ENCODE data around the gene TRAF3IP1. TPM values are rescaled to one million over a fixed set of nuclear protein-coding genes. Genes with fewer than 3 reads are reported as not detected.

Gene TRAF3IP1
- total RNA-seq, 1 experiment from 2014 or later: 7.0 TPM

DNA sequence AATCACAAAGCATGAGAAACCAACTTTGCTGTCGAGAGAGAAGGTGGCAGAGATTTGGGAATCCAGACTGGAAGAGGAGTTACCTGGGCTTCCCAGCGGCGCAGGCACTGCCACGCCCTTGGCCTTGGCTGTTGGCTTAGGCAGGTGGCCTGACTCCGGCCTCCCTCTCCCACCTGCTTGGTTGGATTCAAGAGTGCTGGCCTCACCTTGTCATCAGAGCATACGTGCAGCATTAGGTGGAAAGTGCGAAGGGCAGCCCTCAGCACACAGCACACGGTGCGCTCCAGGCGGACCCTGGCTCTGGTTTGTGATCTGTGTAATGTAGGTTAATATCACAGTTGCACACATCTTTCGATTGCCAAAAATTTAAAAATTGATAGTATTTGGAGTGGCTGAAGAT, 87.2 kb downstream of the TRAF3IP1 start:
- DNase-seq (ENCODE audit: low read depth): no peak

DNA sequence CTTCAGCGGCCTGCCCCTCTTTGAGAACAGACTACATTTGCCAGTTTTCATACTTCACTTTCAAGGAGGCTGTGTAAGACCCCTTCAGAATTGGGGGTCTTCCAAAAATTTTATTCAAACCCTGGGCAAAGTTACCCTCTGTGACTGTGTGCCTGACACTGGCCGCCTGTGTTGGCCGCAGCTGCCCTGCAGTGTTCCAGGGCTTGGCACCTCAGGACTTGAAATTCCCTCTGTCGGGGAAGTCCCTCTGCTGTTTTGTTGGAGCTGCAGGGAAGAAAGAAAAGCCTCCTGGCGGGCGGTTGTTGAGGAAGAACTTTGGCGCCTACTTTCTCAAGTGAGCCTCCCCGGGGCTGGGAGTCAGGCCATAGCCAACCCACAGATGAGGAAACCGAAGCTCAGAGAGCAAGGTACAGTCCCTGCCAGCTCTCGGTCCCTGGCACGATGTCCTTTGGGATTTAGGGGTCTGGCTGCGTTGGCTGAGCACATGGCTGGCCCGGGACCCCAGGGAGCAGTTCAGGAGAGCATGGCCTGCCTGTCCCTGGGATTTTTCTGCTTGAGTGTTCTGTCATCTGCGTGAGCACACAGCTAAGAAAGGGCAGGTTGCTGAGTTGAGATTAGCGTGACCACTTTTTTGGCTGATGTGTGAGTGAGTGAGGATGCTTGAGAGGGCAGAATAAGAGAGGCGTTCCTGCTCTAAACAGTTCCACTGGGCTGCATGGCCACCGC, 88.5 kb downstream of the TRAF3IP1 start:
- DNase-seq (ENCODE audit: low read depth): no peak

DNA sequence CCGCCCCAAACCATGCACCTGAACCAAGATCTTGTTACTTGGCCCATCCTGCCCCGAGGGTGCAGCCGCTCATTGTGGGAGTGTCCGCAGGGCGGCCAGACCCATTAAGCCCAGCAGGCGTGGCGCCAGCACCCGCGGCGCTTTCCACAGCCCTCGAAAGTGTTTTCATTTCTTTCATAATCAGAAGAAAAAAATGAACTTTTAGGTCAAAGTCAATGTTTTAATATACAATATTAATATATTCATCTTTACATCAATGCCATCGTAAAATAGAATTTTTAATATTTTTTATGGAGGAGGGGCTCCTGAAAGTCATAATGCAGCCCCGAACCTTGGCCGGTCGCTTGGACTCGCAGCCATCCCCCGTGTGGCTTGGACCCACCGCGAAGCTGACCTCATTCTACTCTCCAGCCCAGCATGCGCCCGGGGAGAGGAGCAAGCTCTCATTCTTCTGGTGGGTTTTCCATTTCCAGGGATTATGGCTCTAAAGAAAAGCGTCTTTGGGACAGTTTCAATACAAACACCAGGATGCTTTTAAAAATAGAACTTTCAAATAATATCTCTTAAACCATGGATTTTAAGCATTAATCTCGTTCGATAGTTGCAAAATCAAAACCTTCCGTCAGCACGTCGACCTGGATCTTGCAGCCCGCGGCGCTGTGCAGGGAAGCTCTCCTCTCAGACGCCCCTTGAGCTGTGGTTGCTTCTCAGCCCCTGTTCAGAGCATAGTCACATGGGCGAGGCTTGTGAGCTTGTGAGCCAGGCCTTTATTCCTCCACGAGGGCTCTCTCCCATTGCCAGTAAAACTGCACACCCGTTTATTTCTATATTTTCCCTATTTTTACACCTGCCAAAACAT, 89.3 kb downstream of the TRAF3IP1 start:
- no peak for DNase-seq (ENCODE audit: low read depth)

DNA sequence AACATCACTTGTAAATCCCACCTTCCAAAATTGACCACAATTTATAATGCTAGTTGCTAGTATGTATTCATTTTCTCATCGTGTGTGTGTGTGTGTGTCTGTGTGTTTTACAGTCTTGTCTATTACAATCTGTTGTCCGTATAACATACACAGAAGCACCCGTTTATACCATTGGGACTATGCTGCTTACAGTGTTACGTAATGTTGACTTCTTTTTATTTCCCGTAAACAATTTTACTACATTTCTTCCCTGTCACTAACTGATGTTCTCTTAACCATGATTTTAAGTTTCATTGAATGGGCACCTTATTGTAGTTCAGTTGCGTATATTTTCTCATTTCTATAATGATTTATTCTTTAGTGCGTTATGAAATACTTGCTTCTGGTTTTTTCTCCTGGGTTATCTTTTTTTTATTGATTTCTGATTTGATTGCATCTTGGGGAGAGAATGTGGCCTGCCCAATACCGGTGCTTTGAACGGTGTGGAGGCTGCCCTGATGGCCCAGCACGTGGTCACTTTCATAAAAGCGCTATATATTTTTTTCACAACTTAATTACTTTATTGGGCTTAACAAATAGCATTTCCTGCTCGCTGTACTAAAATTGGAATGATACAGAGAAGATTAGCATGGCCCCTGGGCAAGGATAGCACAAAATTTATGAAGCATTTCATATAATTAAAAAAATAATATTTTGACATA, 91.9 kb downstream of the TRAF3IP1 start:
- no peak for DNase-seq (ENCODE audit: low read depth)

DNA sequence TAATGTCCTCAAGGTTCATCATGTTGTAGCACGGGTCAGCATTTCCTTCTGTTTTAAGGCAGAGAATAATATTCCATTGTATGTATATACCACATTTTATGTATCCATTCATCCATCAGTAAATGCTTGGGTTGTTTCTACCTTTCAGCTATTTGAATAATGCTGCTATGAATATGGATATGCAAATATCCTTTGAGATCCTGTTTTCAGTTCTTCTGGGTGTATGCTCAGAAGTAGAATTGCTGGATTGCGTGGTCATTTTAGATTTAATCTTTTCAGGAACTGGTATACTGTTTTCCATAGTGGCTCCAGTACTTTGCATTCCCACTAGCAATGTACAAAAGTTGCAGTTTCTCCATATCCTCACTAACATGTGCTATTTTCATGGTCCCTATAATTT, 93.0 kb downstream of the TRAF3IP1 start:
- DNase-seq (ENCODE audit: low read depth): no peak

DNA sequence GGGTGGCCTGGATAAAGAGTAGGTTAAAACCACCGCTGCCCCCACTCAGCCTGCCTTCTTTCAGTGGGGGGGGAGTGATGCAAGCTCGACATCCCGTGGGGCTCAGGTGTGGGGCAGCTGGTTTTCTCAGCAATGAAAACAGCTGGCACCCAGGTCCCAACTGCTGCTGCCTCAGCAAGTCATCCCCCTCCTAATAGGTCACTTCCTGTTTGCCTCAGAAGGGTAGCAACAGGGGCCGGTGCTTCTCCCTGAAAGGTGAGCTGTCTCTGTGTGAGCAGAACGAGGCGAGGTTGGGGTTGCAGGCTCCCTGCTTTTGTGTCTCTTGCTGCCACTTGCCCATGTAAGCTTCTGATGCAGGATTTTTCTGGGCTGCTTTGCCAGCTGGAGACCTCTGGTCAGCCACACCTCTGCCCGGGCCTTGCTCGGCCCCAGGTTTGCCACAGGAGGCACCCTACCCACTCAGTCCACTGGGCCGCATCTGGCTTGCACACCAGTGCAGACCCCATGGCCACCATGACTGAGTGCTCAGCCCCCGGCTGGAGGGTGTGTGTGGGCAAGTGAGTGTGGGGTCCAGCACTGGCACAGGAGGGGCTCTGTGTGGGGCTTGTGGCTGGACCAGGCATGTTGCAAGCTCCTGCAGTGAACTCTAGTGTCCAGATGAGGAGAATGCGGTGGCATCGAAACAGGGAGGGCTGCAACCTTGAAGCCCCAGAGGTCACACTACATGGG, 94.9 kb downstream of the TRAF3IP1 start:
- no peak for DNase-seq (ENCODE audit: low read depth)

DNA sequence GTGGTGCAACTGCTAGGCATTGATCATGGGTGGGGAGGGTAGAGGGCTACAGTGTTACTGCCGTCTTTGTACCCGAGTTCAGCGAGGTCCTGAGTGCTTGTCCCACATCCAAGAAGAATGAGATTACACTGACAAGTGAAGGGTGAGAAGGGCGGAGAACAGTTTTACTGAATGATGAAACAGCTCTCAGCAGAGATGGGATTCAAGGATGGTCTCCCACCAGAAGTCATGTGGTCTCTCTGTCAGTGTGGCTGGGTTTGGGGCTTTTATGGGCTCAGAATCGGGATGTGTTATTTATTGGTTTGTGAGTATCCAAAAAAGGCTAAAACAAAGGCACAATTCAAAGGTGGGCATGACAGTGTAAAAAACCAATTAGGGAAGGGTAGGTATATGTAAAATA, 95.6 kb downstream of the TRAF3IP1 start:
- no peak for DNase-seq (ENCODE audit: low read depth)

DNA sequence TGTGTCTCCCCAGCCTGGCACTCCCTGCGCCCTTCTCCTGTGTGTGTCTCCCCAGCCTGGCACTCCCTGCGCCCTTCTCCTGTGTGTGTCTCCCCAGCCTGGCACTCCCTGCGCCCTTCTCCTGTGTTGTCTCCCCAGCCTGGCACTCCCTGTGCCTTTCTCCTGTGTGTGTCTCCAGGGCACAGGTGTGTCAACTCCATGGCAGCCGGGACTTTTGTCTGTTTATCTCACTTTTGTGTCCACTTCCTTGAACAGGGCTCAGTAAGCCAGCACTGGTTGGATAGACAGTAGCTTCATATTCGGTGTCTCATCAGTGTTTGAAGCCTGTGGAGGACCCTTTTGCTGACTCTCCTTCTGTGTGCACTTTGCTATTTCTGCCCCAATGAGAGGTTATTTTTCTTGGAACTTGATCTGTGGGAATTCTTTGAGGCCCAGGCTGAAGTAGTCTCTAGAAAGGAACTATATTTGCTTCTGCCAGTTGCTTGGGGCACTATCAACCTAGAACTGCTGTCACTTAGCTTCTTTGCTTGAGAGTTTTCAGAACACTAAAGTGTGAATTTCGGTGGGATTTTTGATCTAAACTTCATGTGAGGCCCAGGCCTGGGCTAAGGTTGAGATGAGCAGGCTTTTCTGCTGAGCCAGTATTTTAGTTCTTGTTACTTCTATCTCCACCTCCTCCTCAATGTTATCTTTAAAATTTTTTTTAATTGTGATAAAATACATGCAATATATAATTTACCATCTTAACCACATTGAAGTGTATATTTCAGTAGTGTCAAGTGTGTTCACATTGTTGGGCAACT, 98.1 kb downstream of the TRAF3IP1 start:
- no peak for DNase-seq (ENCODE audit: low read depth)

DNA sequence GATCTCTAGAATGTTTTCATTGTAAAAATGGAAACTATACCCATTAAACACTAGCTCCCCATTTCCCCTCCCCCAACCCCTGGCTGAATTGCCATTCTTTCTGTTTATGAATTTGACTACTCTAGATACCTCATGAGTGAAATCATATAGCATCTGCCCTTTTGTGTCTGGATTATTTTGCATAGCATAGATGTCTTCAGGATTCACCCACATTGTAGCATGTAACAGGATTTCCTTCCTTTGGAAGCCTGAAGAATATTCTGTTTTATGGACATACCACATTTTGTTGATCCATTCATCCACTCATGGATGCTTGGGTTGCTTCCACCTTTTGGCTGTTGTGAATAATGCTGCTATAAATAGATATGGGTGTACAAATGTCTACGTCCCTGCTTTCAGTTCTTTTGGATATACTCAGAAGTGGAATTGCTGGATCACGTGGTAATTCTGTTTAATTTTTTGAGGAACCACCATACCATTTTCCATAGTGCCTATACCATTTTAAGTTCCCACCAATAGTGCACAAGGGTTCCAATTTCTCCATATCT, 98.8 kb downstream of the TRAF3IP1 start:
- no peak for DNase-seq (ENCODE audit: low read depth)

DNA sequence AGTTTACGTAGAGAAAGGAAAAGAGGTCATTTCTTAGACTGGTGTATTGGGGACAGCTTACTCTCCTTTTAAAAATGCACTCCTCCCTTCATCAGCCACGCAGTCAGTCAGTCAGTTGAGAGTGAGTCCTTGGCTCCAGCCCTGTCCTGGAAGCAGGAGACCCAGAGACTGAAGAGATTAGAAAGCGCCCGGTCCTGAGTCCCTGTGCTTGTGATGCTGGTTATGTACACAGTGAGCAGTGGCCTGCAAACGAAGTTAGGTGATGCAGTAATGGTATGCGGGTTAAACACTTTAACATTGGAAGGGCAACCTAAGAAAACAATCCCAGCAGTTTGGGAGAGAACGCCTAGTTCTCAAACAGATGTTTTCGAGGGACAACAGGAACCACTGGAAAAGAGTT, 100.1 kb downstream of the TRAF3IP1 start:
- DNase-seq (ENCODE audit: low read depth): no peak

DNA sequence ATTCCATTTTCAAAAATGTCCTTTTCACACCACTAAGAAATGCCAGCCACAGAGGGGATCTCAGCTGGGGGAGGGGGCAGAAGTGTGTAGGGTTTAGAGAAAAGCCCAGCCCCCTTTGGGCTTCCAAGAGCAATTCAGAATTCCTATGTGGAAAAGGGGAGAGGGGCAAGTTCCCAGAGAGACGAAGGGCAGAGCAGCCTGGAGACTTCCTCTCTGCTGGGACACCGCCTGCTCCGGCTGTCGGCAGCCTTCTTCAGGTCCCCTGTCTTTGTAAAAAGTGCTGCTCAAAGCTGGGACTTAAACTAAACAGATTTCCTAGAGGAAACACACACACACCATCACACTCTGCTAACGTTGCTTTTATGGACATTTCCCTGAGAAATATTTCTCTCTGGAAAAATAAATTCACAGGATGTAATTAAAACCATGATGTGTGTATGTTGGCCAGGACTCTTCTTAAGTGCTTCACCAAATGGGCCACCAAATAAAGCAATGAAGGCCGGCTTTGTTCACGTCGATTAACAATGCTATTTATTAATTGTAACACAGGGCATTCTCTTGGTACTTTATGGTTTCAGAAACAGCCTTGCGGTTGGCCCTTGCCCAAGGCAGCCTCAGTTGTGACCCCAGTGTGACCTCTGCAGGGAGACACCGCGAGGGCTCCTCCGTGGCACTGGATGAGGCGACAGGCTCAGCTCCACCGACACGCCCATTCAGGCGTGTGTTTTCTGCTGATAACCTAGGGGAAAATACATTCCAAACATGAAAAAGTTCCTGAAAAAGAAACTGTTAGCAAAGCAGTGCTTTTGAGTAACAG, 100.8 kb downstream of the TRAF3IP1 start:
- DNase-seq (ENCODE audit: low read depth): no peak

DNA sequence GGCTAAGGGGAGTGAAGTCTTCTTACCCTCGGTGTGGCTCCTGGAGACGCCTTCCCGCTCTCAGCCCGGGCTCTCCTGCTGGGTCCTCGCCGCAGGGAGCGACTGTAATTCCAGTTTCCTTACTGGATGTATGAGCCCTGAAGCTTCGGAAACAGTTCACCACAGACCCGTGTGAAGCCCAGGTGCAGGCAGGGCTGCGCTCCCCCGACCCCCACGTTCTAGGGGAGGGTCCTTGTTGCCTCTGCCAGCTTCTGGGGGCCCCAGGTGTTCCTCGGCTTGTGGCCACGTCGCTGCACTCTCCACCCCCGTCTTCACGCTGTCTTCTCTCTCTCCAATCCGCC, 101.3 kb downstream of the TRAF3IP1 start:
- no peak for DNase-seq (ENCODE audit: low read depth)

DNA sequence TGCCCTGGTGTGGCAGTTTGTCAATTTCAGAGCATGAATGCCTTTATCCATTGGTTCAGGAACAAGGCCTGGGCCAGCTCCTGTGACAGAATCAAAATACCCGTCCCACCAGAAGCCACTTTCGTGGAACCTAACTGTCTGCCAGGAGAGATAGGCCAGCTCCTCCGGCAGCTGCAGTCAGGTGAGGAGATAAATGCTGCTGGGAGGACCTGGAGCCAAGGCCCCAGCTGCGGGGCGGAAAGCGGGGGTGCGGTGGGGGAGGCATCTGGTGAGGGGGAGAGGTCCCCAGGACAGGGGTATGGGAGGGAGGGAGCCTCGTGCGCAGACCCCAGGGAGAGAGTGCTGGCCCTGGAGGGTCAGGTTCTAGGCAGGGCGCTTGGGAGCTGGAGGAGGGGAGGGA, 102.0 kb downstream of the TRAF3IP1 start:
- DNase-seq (ENCODE audit: low read depth): no peak

DNA sequence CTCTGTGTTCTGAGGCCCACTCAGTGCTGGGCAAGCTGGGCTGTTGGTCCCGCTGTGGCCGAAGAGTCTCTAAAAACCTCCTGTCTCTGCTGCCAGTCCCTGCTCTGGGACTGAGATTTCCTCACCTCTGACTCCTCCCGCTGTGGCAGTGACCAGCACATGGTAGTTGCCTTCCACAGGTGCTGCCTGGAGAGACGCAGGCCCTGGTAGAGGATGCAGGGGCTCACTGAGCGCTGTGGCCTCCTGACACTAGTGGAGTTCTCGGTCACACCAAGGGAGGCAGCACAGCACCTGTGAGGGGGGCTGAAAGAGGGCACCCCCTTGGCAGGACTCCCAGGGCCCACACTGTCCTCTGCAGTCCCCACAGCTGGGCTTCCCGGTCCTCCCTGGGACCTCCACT, 102.6 kb downstream of the TRAF3IP1 start:
- DNase-seq (ENCODE audit: low read depth): no peak

DNA sequence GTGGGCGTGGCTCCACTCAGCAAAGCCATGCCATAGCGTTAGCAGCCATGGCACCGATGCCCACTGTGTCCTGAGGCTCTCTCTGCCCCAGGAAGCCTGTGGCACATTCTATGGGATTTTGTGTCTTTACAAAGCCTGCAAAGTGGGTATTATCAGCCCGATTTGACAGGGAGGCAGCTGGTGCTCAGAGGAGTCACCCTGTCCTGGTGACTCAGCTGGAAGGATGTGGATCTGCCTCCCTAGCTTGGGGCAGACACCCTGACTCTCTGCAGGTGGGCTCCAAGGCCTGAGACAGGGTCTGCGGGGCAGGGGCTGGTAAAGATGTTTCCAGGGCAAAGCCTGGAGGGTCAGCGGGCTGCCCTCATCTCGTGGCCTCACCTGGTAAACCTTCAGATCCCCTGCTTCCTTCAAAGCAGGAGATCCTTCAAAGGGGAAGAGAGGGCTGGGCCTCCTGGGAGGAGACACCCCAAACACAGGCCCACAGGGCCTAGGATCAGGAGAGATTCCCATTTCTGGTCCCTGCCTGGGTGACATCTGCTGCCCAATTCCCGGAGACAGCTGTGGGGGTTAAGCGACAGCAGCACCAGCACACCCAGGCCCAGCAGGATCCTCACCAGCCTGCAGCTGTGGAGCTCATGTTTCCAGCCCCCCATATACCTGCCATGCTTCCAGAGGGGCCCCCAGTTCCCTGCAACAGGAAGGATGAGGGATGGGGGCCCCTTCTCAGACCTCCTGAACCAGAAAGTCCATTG, 103.4 kb downstream of the TRAF3IP1 start:
- peak; percentile 69 for DNase-seq (ENCODE audit: low read depth)

DNA sequence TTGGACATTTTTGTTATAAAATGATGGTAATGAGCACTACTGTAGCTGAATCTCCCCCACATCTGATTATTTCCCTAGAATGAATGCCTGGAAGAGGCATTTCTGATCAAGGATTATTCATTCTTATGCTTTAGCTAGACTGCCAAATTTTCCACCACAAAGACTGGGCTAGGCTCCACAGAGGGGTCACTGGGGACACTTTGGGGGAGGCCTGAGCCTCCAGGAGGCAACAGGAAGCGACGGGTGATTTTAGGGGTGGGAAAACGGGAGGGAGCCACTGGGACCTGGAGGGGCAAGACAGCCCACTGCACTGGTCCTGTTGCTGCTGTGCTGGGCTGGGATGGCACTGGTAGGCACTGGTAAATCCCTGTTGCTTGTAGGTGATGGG, 104.0 kb downstream of the TRAF3IP1 start:
- DNase-seq (ENCODE audit: low read depth): peak; percentile 28

DNA sequence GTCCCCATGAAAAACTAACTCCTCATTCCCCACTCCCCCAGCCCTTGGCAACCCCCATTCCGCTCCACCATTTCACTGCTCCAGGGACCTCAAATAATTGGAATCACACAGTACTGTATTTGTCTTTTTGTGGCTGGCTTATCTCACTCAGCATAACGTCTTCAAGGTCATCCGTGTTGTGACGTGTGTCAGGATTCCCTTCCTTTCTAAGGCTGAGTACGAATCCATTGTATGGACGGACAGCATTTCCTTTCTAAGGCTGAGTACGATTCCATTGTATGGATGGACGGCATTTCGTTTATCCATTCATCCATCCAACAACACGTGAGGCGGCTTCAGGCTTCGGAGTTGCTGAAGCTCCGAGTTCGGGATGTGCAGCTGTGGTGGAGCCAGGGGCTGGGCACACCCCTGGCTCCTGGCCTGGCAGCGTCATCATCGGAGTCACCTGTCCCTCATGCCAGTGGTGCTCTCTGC, 105.2 kb downstream of the TRAF3IP1 start:
- DNase-seq (ENCODE audit: low read depth): no peak

DNA sequence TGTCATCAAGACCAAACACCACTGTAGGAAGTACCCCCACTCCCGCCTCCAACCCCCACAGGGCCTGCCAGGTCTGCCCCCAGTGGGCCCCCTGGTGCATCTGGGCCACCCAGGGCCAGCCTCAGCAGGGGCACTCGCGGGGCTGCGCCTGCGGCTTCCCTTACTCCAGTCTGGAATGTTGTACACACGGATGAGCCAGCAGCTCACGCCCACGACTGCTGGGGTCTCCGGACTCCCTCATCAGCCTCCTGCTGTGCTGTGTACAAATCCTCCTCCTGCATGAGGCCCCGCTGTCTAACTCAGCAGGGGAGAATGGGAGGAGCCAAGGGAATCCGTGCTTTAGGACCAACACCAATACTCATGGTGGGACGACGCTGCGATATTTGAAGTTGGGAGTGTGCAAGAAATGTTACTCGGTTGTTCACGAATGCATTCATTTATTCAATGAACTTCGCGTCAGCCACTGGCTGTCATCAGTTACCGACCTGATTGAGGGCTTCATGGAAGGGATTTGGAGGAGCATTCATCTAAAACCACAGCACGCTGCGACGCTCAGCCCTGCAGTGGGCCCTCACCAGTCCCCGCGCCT, 105.8 kb downstream of the TRAF3IP1 start:
- peak; percentile 95 for DNase-seq (ENCODE audit: low read depth)

Data from Daoy (cell line).